Fibroblast of villous mesenchyme (primary cell): ENCODE measurements around the gene VEZT. TPM values are rescaled to one million over a fixed set of nuclear protein-coding genes. Genes with fewer than 3 reads are reported as not detected.

Source experiments
- DNase-seq: peaks from one replicate; pipeline ENCODE4 v3.0.0-alpha.2; 2010; ENCODE audit warnings: low read depth
- H3K4me3 ChIP-seq: 2 replicates; pipeline ENCODE4 v1.5.1; 2011; ENCODE audit warnings: low read depth, mild to moderate bottlenecking, low read length
- total RNA-seq: library from RNA; depleted of rRNA; stranded (reverse); fragments of >200 nt; gene quantifications from 2 replicates; pipeline ENCODE4 v1.2.3, GENCODE V29; 2012
- TF ChIP-seq, protein P1 (sequence below): IDR thresholded peaks from 2 replicates; pipeline ENCODE4 v1.5.1; 2012; ENCODE audit warnings: low read depth, mild to moderate bottlenecking, low read length; ENCODE audit not compliant: insufficient read depth

The VEZT gene
- total RNA-seq, 1 donor, result 84.6 TPM

DNA sequence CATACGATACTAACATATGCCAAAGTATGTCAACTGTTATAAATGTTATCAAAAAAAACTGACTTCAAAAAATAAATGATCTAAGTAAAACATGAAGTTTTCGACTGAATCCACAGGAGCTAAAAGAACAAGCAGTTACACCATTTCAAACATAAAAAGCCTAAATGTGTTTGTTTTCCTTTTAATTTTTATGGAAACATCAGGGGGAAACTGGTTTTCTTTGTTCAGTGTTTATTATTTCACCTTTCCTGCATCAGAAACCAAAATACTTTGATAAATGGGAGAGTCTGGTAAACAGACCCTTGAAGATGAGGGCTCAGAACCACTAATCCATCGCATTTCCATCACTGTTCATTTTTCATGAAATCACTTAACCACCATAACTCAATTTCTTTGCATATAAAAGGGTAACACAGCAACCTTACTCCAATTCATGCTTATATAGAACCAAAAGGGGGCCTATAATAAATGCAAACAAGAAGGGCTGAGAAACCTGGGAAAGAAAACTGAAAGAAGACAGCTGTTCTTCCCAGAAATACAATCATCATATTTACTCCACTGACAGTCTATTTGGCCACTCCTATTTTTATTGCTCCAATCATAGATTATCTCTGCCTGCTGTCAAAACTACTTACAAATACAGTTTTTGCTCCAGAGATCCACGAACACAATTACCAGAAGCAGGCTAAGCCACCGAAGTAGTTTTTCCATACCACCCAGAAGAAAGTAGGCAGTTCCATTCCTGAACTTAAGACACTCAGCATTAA lies 17.3 kb upstream of the VEZT start:
- TF ChIP-seq, protein P1, sequence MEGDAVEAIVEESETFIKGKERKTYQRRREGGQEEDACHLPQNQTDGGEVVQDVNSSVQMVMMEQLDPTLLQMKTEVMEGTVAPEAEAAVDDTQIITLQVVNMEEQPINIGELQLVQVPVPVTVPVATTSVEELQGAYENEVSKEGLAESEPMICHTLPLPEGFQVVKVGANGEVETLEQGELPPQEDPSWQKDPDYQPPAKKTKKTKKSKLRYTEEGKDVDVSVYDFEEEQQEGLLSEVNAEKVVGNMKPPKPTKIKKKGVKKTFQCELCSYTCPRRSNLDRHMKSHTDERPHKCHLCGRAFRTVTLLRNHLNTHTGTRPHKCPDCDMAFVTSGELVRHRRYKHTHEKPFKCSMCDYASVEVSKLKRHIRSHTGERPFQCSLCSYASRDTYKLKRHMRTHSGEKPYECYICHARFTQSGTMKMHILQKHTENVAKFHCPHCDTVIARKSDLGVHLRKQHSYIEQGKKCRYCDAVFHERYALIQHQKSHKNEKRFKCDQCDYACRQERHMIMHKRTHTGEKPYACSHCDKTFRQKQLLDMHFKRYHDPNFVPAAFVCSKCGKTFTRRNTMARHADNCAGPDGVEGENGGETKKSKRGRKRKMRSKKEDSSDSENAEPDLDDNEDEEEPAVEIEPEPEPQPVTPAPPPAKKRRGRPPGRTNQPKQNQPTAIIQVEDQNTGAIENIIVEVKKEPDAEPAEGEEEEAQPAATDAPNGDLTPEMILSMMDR, result no peak
- peak; percentile 64 for DNase-seq
- H3K4me3 ChIP-seq, result no peak overlapping the region

DNA sequence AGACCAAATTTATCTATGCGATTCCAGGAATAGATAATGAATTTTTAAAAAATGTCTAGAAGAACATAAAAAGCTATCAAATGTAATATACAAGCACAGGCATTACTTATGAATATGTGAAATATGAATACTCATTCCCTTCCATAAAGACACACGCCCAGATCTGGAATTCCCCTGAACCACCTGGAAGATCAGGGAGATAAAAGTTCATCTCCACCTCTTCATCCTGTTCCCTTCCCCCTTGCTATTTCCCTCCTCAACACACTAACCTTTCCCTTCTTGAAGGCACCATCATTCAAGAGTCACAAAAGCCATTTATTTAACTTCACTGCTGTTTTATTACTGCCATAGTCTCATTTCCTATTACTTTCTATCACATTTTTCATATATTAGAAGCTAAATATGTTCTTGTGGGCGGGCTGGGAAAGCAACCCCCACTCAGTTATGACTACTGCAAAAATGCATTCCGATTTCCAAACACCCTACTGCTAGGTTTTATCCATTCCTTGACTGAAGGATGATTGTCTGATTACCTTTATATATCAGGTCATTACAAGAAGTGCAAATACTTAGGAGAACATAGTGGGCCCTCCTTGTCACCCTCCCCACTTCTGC lies 16.4 kb upstream of the VEZT start:
- H3K4me3 ChIP-seq, result no peak overlapping the region
- TF ChIP-seq, protein P1, result no peak
- peak; percentile 54 for DNase-seq

DNA sequence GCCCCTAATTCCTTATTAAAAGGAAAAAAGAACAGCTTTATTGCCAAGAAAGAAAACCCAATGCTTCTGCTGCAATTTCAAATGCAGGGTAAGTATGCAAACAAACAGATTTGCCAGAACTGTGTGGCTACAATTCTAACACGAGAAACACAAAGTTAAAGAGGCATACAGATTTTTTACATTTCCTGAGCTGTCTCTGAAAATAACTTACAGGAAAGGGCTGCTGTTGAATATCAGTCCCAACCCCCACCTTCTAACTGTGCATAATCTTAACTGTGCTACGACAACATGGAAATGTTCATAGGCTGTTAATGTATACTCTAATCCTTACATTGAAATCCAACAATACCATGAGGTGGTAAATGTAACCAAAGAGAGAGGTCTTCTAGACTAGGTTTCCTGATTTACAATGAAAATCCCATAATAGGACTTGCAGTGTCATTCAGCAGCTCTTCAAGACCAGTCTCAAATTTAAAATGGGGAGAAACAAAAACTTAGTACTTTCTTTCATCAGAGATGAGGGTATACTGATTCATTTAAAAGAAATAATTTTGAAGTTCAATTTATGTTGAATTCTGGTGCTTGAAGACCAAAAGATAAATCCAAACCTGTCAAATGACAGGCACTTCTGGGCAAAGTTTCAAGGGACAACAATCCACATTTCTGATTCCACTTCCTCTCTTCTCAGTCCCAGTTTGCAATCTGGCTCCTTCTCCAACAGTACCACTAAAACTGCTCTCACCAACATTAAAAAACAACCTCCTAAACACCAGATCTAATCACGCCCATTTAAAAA lies 14.7 kb upstream of the VEZT start:
- TF ChIP-seq, protein P1, result no peak
- H3K4me3 ChIP-seq, result no peak overlapping the region
- no peak for DNase-seq

DNA sequence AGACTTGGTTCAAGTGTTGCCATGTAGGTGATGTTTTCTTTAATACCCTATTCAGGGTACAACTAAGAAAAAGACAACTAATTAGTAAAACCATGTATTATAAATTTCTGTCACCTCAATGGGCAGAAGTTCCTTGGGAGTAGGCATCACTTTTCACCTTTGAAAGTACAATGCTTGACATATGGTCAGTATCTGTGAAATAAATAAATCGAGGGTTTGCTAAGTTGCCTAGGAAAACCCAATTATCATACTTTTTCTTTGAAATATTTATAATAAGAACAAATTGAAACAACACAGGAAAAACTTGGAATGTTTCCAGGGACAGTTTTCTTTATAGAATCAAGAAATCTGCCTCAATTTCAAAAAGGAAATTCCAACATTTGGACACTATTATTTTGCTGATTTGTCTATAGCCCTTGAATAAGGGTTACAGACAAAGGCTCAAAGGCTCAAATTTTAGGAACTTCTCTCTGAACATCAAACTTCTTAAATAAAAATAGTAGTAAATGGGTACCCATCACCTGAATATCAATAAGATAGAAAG lies 14.0 kb upstream of the VEZT start:
- DNase-seq, result no peak
- TF ChIP-seq, protein P1, result no peak
- no peak overlapping the region for H3K4me3 ChIP-seq

DNA sequence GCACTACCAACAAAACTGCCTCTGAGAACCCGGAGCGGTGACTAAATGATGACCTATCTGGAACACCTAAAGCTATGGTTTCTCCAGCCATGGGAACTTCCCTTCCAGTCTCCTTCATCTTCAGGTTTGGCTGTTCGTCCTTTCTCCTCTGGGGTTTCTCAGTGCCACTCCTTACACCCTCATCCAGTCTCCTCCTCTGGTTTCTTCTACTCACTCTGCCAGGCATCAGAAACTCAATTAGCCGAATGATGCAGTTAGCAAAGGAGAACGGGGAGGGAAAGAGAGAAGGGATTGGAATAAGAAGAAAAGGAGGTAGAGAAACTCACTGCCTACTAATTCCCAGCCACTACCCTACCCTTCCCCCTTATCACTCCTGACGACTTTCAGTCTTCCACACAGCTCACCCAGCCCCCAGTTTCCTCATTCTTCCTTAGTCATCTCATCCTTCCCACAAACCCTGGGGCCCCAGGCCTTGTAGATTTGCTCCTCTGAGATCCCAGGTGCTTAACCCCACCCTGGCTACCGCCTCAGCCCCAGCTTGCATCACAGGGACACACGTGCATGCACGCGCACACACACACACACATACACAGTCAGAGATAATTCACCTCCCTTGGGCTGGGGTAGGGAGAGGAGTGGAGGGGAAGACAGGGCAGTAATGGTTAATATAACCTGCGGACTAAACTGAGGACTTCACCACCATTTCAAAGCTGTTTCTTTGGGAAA lies 13.3 kb upstream of the VEZT start:
- DNase-seq, result peak; percentile 95
- H3K4me3 ChIP-seq, result peak overlapping the region; percentile 22
- TF ChIP-seq, protein P1, result no peak

DNA sequence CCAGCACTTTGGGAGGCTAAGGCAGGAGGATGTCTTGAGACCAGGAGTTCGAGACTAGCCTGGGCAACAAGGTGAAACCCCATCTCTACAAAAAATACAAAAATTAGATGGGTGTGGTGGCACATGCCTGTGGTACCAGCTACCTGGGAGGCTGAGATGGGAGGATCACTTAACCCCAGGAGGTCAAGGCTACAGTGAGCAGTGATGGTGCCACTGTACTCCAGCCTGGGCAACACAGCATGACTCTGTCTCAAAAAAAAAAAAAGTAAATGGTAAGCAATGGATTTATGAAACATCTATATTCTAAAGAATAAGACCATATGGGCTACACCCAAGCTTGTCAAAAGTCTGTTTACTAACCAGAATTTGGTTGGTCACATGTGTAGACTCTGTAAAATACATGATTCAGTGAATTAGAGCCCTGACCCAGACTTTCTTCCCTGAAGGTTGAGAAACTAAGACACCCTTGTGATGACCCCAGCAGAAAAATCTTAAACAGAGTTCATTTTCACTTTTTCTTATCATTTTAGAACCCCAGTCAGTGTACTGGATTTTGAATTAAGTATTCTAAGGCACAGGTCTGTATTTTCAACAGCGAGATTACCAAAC lies 12.5 kb upstream of the VEZT start:
- H3K4me3 ChIP-seq, result no peak overlapping the region
- DNase-seq, result no peak
- TF ChIP-seq, protein P1, result no peak
